Suprapubic skin (tissue), 4 donors: ENCODE measurements around the gene PCSK4. TPM values are rescaled to one million over a fixed set of nuclear protein-coding genes. Genes with fewer than 3 reads are reported as not detected.

ENCODE experiments used
- DNase-seq, 2 donors: peaks; one replicate each; pipeline ENCODE4 v3.0.0-alpha.2; 2019; ENCODE audit warnings: low spot score in 2 of 2
- H3K27ac ChIP-seq: fragments of 200-600 bp; sonication (generic); one replicate; pipeline ENCODE4 v1.5.1; 2019
- H3K27me3 ChIP-seq: fragments of 200-600 bp; sonication (generic); one replicate; pipeline ENCODE4 v1.5.1; 2019
- H3K36me3 ChIP-seq: fragments of 200-600 bp; sonication (generic); one replicate; pipeline ENCODE4 v1.5.1; 2019
- H3K4me1 ChIP-seq: fragments of 200-600 bp; sonication (generic); one replicate; pipeline ENCODE4 v1.5.1; 2019
- H3K4me3 ChIP-seq: fragments of 200-600 bp; sonication (generic); one replicate; pipeline ENCODE4 v1.5.1; 2019; ENCODE audit warnings: mild to moderate bottlenecking
- H3K9me3 ChIP-seq: fragments of 200-600 bp; sonication (generic); one replicate; pipeline ENCODE4 v1.5.1; 2019
- EP300 ChIP-seq: sonication (generic); formaldehyde crosslinking; IDR thresholded peaks from one replicate; pipeline ENCODE4 v1.6.1; 2017; ENCODE audit warnings: antibody characterized with exemption
- POLR2A ChIP-seq, 2 donors: fragments of 450-650 bp; IDR thresholded peaks; one replicate each; pipeline ENCODE4 v1.6.1; 2017; ENCODE audit warnings: antibody characterized with exemption in 2 of 2, mild to moderate bottlenecking in 2 of 2, moderate library complexity in 2 of 2
- POLR2AphosphoS5 ChIP-seq, 3 donors: sonication (generic); formaldehyde crosslinking; IDR thresholded peaks; one replicate each; pipeline ENCODE4 v1.6.1; 2017; ENCODE audit warnings: antibody characterized with exemption in 3 of 3
- WGBS: methylation state at CpG from one replicate; pipeline ENCODE4 v1.1.5; 2018; 5-methylcytosine and 5-hydroxymethylcytosine counted together
- total RNA-seq, 4 donors: library from RNA; depleted of rRNA; stranded (reverse); fragments of >200 nt; gene quantifications; one replicate each; pipeline ENCODE4 v1.1.0, GENCODE V29; 2016
- TF ChIP-seq, protein P1 (sequence below), 2 donors: fragments of 200-600 bp in 1 of 2; fragments of 450-650 bp in 1 of 2; sonication (generic) in 1 of 2; IDR thresholded peaks; one replicate each; pipeline ENCODE4 v1.5.1; 2016 to 2019; ENCODE audit warnings: antibody characterized with exemption in 2 of 2, mild to moderate bottlenecking in 1 of 2, moderate library complexity in 1 of 2

Gene PCSK4
- total RNA-seq, 4 donors from 2014 or later, result 1.4 to 6.6 (median 3.8) TPM

DNA sequence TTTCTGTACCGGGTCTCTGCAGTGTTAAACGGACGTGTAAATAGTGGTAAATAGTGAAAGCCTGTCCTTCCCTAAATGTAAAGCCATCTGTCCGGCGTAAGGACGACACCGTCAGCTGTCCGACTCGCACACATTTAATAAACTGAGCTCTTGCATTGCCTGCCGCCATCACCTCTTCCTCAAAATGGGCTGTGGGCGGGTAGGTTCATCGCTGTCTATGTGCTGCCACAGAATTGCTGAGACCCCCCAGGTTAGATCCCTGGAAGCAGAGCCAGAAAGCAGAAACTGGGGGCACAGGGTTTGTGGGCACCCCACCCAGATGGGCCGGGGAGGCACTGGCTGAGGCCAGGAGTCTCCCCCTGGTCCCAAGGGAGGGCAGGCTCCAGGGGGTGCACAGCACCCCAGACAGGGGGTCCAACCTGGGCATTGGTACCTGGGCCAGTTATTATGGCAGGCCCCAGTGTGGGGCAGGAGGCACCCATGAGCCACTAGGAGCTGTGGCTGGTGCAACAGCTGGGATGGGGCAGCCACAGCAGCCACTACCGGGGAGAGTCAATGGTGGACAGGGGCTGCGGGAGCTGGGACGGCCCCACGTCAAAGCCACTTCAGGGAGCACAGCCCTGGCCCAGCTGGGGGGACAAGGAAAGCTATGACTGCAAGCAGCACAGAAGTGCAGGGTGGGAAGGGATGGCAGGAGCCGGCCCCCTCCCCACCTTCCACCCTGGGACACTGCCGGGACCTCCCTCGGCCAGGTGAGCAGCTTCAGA is 16.9 kb downstream of the PCSK4 start:
- no peak for DNase-seq
- Histone ChIP-seq H3K4me3 (no peak overlapping the region), H3K9me3 (no peaks in the 10 kb centered on the region), H3K27ac (no peak overlapping the region), H3K36me3 (peaks cover 9% of the 10 kb centered on the region), H3K4me1 (peaks cover 61% of the 10 kb centered on the region), H3K27me3 (peaks cover 58% of the 10 kb centered on the region)
- 72% methylated on average over 17 of the region's 20 CpGs for WGBS
- TF ChIP-seq POLR2AphosphoS5 (IDR thresholded peaks at IDR 0.05), result no peak
- TF ChIP-seq, protein P1, sequence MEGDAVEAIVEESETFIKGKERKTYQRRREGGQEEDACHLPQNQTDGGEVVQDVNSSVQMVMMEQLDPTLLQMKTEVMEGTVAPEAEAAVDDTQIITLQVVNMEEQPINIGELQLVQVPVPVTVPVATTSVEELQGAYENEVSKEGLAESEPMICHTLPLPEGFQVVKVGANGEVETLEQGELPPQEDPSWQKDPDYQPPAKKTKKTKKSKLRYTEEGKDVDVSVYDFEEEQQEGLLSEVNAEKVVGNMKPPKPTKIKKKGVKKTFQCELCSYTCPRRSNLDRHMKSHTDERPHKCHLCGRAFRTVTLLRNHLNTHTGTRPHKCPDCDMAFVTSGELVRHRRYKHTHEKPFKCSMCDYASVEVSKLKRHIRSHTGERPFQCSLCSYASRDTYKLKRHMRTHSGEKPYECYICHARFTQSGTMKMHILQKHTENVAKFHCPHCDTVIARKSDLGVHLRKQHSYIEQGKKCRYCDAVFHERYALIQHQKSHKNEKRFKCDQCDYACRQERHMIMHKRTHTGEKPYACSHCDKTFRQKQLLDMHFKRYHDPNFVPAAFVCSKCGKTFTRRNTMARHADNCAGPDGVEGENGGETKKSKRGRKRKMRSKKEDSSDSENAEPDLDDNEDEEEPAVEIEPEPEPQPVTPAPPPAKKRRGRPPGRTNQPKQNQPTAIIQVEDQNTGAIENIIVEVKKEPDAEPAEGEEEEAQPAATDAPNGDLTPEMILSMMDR (IDR thresholded peaks at IDR 0.05), result no peak
- TF ChIP-seq EP300, result no peak
- TF ChIP-seq POLR2A (IDR thresholded peaks at IDR 0.05), result no peak

DNA sequence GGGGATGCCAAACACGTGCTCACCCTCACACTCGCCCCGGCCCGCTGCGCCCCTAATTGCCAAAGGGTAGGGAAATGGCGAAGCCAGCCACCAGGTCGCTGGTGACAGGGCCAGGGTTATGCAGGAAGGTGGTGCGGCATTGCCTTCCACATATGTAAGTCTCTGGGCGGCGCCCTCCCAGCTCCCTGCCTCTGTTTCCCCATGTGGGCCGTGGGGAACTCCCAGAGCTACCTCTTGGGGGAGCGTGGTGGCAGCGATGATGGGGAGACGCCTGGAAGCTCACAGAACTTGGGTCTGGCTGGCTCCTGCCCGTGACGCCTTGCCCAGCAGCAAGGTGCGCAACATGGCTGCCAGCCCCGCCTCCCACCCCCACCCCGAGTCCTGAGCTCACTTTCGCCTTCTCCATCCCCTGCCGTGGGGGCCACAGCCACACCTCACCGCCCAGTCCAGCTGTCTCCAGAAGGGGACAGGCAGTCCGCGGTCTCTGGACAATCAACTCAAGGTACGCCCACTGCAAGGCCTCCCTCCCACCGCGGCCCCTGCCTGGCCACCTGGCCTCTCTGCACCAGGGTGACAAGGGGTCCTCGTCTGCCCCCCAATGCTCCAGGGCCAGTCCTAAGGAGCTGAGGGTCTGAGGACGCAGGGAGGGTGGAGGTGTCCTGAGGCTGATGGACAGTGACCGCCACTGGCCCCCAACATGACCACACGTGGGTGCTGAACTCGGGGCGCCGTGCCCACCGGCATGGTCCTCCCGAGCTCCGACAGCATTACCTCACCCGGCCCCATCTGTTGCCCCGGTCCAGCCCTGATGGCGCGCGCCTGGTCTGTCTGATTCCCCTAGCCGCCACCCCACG is 17.7 kb downstream of the PCSK4 start:
- Histone ChIP-seq H3K4me3 (no peak overlapping the region), H3K27me3 (peaks cover 66% of the 10 kb centered on the region), H3K4me1 (peaks cover 61% of the 10 kb centered on the region)

DNA sequence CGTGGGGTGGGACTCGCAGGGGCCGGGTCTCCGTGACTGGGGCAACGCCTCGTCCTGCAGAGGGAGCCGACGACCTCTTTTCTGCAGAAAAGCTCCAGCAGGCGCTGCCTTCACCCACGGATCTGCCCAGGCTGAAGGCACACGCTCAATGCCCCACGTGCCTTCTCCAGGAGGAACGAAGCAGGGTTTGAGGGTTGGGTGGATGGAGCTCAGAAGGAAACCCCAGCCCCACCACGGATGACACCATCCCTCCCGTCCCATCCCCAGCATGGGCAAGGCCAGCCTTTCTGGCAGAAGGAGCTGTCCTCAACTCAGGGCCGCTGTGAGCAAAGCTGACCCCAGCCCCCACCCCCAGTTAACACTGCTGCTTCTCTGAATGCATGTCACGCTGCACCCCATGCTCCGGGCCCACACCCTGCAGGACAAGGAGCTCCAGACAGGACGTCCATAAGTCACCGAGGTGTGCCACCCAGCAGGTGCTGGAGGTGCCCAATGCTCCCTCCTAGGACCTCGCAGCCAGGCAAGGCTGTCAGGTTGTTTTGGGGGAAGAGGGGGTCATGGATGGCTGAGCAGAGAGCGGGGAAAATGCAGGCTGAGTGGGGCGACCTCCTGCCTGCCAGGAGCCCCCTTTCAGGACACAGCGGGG is 18.5 kb downstream of the PCSK4 start:
- no CpG with 5 or more reads among the region's 24 CpGs for WGBS
- Histone ChIP-seq H3K36me3 (peaks cover 9% of the 10 kb centered on the region), H3K4me3 (peak overlapping the region; percentile 51), H3K4me1 (peaks cover 65% of the 10 kb centered on the region), H3K27me3 (peaks cover 74% of the 10 kb centered on the region), H3K9me3 (no peaks in the 10 kb centered on the region), H3K27ac (no peak overlapping the region)
- no peak for DNase-seq
- TF ChIP-seq POLR2AphosphoS5 (IDR thresholded peaks at IDR 0.05) (no peak), EP300 (no peak), POLR2A (IDR thresholded peaks at IDR 0.05) (no peak)
- TF ChIP-seq, protein P1 (IDR thresholded peaks at IDR 0.05), result no peak

More for the DNA sequence above, 17.7 kb downstream of the PCSK4 start:
- 43% methylated on average over 24 of the region's 44 CpGs for WGBS
- no peak overlapping the region for H3K27ac ChIP-seq
- TF ChIP-seq, protein P1 (IDR thresholded peaks at IDR 0.05), result no peak
- no peak for TF ChIP-seq POLR2AphosphoS5 (IDR thresholded peaks at IDR 0.05)
- no peak for TF ChIP-seq EP300
- no peak for TF ChIP-seq POLR2A (IDR thresholded peaks at IDR 0.05)
- no peaks in the 10 kb centered on the region for H3K9me3 ChIP-seq
- no peak for DNase-seq
- peaks cover 9% of the 10 kb centered on the region for H3K36me3 ChIP-seq

DNA sequence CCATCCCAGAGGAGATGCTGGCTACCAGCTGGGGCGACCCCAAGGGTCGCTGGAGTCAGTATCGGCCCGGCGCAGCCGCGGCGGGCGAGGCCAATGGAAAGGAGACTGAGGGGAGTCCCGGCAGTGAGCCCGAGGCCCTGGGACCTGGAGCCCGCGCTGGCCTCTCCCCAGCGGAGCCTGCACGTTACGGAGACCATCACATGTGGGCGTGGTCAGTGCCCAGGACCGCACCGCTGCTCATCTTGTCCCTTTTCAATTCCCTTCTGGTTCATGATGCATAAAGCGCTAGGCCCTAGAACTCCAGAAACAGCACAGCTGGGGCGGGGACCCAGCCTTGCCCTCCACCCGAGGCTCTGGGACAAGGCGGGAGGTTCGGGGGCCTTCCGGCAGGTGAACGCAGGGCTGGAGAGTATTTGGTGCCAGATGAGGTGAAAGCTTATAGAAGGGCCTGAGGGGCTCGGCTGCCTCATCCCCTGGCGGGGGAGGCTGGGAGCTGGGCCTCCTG is 19.1 kb downstream of the PCSK4 start:
- no peak overlapping the region for H3K27ac ChIP-seq
- peaks cover 80% of the 10 kb centered on the region for H3K27me3 ChIP-seq
- DNase-seq, result no peak
- peaks cover 71% of the 10 kb centered on the region for H3K4me1 ChIP-seq
- TF ChIP-seq, protein P1 (IDR thresholded peaks at IDR 0.05), result no peak
- TF ChIP-seq POLR2AphosphoS5 (IDR thresholded peaks at IDR 0.05) (no peak), POLR2A (IDR thresholded peaks at IDR 0.05) (no peak), EP300 (no peak)
- H3K36me3 ChIP-seq, result peaks cover 7% of the 10 kb centered on the region
- H3K9me3 ChIP-seq, result no peaks in the 10 kb centered on the region
- peak overlapping the region; percentile 51 for H3K4me3 ChIP-seq
- 3% methylated on average over 25 of the region's 28 CpGs for WGBS
